ENCODE data around the gene SEMA4B.

DNA sequence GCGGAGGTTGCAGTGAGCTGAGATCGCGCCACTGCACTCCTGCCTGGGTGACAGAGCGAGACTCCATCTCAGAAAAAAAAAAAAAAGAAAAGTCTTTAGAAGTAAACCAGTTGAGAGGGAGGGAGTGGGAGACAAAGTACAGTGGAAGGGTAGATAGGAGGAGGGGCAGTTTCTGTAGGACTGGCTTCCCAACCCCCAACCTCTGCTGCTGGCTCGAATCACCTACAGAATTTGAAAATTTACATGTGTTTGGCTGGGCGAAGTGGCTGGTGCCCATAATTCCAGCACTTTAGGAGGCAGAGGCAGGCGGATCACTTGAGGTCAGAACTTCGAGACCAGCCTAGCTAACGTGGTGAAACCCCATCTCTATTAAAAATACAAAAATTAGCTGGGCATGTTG lies 24.1 kb upstream of the SEMA4B start:
- TF ChIP-seq, protein P1, sequence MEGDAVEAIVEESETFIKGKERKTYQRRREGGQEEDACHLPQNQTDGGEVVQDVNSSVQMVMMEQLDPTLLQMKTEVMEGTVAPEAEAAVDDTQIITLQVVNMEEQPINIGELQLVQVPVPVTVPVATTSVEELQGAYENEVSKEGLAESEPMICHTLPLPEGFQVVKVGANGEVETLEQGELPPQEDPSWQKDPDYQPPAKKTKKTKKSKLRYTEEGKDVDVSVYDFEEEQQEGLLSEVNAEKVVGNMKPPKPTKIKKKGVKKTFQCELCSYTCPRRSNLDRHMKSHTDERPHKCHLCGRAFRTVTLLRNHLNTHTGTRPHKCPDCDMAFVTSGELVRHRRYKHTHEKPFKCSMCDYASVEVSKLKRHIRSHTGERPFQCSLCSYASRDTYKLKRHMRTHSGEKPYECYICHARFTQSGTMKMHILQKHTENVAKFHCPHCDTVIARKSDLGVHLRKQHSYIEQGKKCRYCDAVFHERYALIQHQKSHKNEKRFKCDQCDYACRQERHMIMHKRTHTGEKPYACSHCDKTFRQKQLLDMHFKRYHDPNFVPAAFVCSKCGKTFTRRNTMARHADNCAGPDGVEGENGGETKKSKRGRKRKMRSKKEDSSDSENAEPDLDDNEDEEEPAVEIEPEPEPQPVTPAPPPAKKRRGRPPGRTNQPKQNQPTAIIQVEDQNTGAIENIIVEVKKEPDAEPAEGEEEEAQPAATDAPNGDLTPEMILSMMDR (optimal IDR thresholded peaks at IDR 0.05 in 1 of 3, IDR thresholded peaks at IDR 0.05 in 1 of 3, conservative IDR thresholded peaks at IDR 0.05 in 1 of 3; ENCODE audit: extremely low read depth in 1 of 3, insufficient read depth in 2 of 3, low read length in 3 of 3): no peak
- no peak for TF ChIP-seq EZH2 (IDR thresholded peaks at IDR 0.05; ENCODE audit: low read length)

All from keratinocyte (primary cell).